ENCODE data around the gene ATP6V1B1.

DNA sequence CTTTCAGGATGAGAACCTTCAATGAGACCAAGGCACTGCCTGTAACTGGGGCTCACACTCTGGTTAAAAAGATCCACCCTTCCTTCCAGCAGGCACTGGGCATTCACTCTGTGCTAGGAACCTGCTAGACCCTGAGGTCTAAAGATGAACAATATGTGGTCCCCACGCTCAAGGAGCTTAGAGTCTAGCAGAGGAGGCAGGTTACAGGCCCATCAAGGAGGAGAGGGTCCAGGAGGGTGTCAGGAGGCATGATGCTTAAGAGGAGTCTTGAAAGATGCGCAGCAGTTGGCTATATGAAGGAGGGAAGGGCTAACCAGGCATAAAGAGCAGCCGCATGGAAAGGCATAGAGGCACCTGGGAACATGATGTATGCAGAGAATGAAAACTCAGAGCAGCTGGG, 47.3 kb downstream of the ATP6V1B1 start:
- TF ChIP-seq CTCF (conservative IDR thresholded peaks at IDR 0.05 in 1 of 2, IDR thresholded peaks at IDR 0.05 in 1 of 2; ENCODE audit: extremely low read depth in 1 of 2, insufficient read depth in 1 of 2, low read depth in 1 of 2, low read length in 2 of 2) (no peak), EZH2 (IDR thresholded peaks at IDR 0.05; ENCODE audit: borderline replicate concordance, low read length) (no peak)
